ENCODE data around the gene C7orf25. TPM values are rescaled to one million over a fixed set of nuclear protein-coding genes. Genes with fewer than 3 reads are reported as not detected.
A peak's percentile ranks its signal among the peaks of the same experiment; 100 is the strongest.

Gene C7orf25
- total RNA-seq, 1 donor from 2014 or later = 8.5 TPM

GRCh38 chr7:42930889-42931288 is 19.0 kb upstream of the C7orf25 start:
- H3K4me3 ChIP-seq (ENCODE audit: insufficient read depth, low read depth, low read length) = peak overlapping the region; percentile 86
- DNase-seq (ENCODE audit: low read depth) = peak; percentile 86
- Mint-ChIP-seq H3K4me1 (ENCODE audit: low read depth, unreplicated experiment) (peaks cover 22% of the 10 kb centered on the region), H3K9me3 (ENCODE audit: unreplicated experiment) (no peaks in the 10 kb centered on the region), H3K27ac (ENCODE audit: unreplicated experiment) (no peak overlapping the region), H3K27me3 (ENCODE audit: low read depth, unreplicated experiment) (no peaks in the 10 kb centered on the region), H3K4me3 (ENCODE audit: unreplicated experiment) (peak overlapping the region; percentile 100), H3K36me3 (ENCODE audit: low read depth, unreplicated experiment) (peaks cover 2% of the 10 kb centered on the region)
- TF ChIP-seq CTCF (IDR thresholded peaks at IDR 0.05; ENCODE audit: insufficient read depth, low read depth, low read length) (no peak), EZH2 (IDR thresholded peaks at IDR 0.05; ENCODE audit: insufficient read depth, low read length) (no peak)
- no peaks in the 10 kb centered on the region for H3K27me3 ChIP-seq (ENCODE audit: insufficient read depth, low read length)
- peak; percentile 50 for FAIRE-seq
- peaks cover 17% of the 10 kb centered on the region for H3K36me3 ChIP-seq (ENCODE audit: insufficient read depth, low read length)
- H2AFZ ChIP-seq (ENCODE audit: low read depth, low read length) = no peak overlapping the region
- peak overlapping the region; percentile 84 for H3K27ac ChIP-seq (ENCODE audit: low read depth, low read length)
- peaks cover 8% of the 10 kb centered on the region for H3K4me1 ChIP-seq (ENCODE audit: insufficient read depth, low read length)
- peaks cover 68% of the 10 kb centered on the region for H4K20me1 ChIP-seq (ENCODE audit: insufficient read depth, low read length)
- peak overlapping the region; percentile 95 for H3K9ac ChIP-seq (ENCODE audit: low read length)
- no peaks in the 10 kb centered on the region for H3K9me3 ChIP-seq (ENCODE audit: insufficient read depth, low read depth, low read length)
- H3K79me2 ChIP-seq (ENCODE audit: insufficient read depth, low read length) = peaks cover 91% of the 10 kb centered on the region
- H3K4me2 ChIP-seq (ENCODE audit: low read length) = peak overlapping the region; percentile 90

DNA sequence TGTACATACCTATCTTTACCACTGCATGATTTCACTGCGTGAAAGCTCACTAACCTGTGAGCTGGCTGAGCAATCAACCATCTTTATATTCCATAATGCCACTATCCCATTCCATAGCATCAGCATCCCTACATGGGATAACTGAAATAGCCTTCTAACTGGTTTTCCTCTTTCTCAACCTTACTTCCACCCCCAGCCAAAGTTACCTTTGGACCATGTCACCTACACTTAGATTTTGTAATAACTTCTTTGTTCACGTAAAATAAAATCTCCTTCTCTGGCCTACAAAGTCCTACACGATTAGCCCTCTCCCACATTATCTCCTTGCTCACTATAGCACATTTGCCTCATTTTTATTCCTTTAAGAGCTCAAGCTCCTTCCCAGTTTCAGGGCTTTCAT is 17.6 kb upstream of the C7orf25 start:
- Histone ChIP-seq H3K79me2 (ENCODE audit: insufficient read depth, low read length) (peaks cover 84% of the 10 kb centered on the region), H3K4me2 (ENCODE audit: low read length) (peak overlapping the region; percentile 90), H2AFZ (ENCODE audit: low read depth, low read length) (no peak overlapping the region), H3K36me3 (ENCODE audit: insufficient read depth, low read length) (peaks cover 19% of the 10 kb centered on the region), H3K4me1 (ENCODE audit: insufficient read depth, low read length) (peaks cover 8% of the 10 kb centered on the region), H3K27ac (ENCODE audit: low read depth, low read length) (no peak overlapping the region), H3K4me3 (ENCODE audit: insufficient read depth, low read depth, low read length) (no peak overlapping the region), H3K9me3 (ENCODE audit: insufficient read depth, low read depth, low read length) (no peaks in the 10 kb centered on the region), H4K20me1 (ENCODE audit: insufficient read depth, low read length) (peaks cover 65% of the 10 kb centered on the region), H3K27me3 (ENCODE audit: insufficient read depth, low read length) (no peaks in the 10 kb centered on the region), H3K9ac (ENCODE audit: low read length) (no peak overlapping the region)
- peaks cover 30% of the 10 kb centered on the region for H3K4me1 Mint-ChIP-seq (ENCODE audit: low read depth, unreplicated experiment)
- peaks cover 2% of the 10 kb centered on the region for H3K36me3 Mint-ChIP-seq (ENCODE audit: low read depth, unreplicated experiment)
- no peak for TF ChIP-seq CTCF (IDR thresholded peaks at IDR 0.05; ENCODE audit: insufficient read depth, low read depth, low read length)
- no peak for TF ChIP-seq EZH2 (IDR thresholded peaks at IDR 0.05; ENCODE audit: insufficient read depth, low read length)
- H3K9me3 Mint-ChIP-seq (ENCODE audit: unreplicated experiment) = no peaks in the 10 kb centered on the region
- DNase-seq (ENCODE audit: low read depth) (no peak), FAIRE-seq (no peak)
- peak overlapping the region; percentile 66 for H3K4me3 Mint-ChIP-seq (ENCODE audit: unreplicated experiment)
- no peaks in the 10 kb centered on the region for H3K27me3 Mint-ChIP-seq (ENCODE audit: low read depth, unreplicated experiment)
- H3K27ac Mint-ChIP-seq (ENCODE audit: unreplicated experiment) = no peak overlapping the region

- no peak overlapping the region for H3K9ac ChIP-seq (ENCODE audit: low read length)
- H3K36me3 ChIP-seq (ENCODE audit: insufficient read depth, low read length) = peaks cover 24% of the 10 kb centered on the region
- no peaks in the 10 kb centered on the region for H3K9me3 ChIP-seq (ENCODE audit: insufficient read depth, low read depth, low read length)
- Mint-ChIP-seq H3K9me3 (ENCODE audit: unreplicated experiment) (no peaks in the 10 kb centered on the region), H3K27me3 (ENCODE audit: low read depth, unreplicated experiment) (no peaks in the 10 kb centered on the region), H3K4me3 (ENCODE audit: unreplicated experiment) (no peak overlapping the region), H3K4me1 (ENCODE audit: low read depth, unreplicated experiment) (peaks cover 28% of the 10 kb centered on the region), H3K36me3 (ENCODE audit: low read depth, unreplicated experiment) (peaks cover 2% of the 10 kb centered on the region), H3K27ac (ENCODE audit: unreplicated experiment) (no peak overlapping the region)
- peaks cover 6% of the 10 kb centered on the region for H3K4me1 ChIP-seq (ENCODE audit: insufficient read depth, low read length)
- FAIRE-seq (no peak), DNase-seq (ENCODE audit: low read depth) (no peak)
- H3K79me2 ChIP-seq (ENCODE audit: insufficient read depth, low read length) = peaks cover 78% of the 10 kb centered on the region
- no peak overlapping the region for H3K4me3 ChIP-seq (ENCODE audit: insufficient read depth, low read depth, low read length)
- peaks cover 59% of the 10 kb centered on the region for H4K20me1 ChIP-seq (ENCODE audit: insufficient read depth, low read length)
- H2AFZ ChIP-seq (ENCODE audit: low read depth, low read length) = no peak overlapping the region
- no peak overlapping the region for H3K27ac ChIP-seq (ENCODE audit: low read depth, low read length)
- no peak overlapping the region for H3K4me2 ChIP-seq (ENCODE audit: low read length)
- no peaks in the 10 kb centered on the region for H3K27me3 ChIP-seq (ENCODE audit: insufficient read depth, low read length)
- no peak for TF ChIP-seq CTCF (IDR thresholded peaks at IDR 0.05; ENCODE audit: insufficient read depth, low read depth, low read length)
- no peak for TF ChIP-seq EZH2 (IDR thresholded peaks at IDR 0.05; ENCODE audit: insufficient read depth, low read length)
Observed at GRCh38 chr7:42928754-42929153, 16.9 kb upstream of the C7orf25 start.
